Measurements from ENCODE around the gene UBE2K.

Gene UBE2K

GRCh38 chr4:39825741-39826231 lies 127.8 kb downstream of the UBE2K start:
- DNase-seq (ENCODE audit: extremely low read depth, low read depth) = no peak
- no peak for TF ChIP-seq CTCF (IDR thresholded peaks at IDR 0.05; ENCODE audit: low read depth, low read length)

All from AG09319 (cell line).